ENCODE data around the gene FXR2. TPM values are rescaled to one million over a fixed set of nuclear protein-coding genes. Genes with fewer than 3 reads are reported as not detected.

FXR2 gene
- total RNA-seq, 1 experiment from 2014 or later, result 30.9 TPM

DNA sequence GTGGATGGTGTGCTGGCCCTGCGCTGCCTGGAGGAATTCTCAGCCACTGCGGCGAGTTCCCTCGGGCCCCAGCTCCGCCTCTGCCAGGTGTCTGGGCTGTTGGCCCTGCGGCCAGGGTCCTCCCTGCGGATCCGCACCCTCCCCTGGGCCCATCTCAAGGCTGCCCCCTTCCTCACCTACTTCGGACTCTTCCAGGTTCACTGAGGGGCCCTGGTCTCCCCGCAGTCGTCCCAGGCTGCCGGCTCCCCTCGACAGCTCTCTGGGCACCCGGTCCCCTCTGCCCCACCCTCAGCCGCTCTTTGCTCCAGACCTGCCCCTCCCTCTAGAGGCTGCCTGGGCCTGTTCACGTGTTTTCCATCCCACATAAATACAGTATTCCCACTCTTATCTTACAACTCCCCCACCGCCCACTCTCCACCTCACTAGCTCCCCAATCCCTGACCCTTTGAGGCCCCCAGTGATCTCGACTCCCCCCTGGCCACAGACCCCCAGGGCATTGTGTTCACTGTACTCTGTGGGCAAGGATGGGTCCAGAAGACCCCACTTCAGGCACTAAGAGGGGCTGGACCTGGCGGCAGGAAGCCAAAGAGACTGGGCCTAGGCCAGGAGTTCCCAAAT, 57.4 kb downstream of the FXR2 start:
- DNase-seq, result no peak
- intact Hi-C loops (cut with micrococcal nuclease; ENCODE audit: unreplicated experiment), result no loop called here
- TF ChIP-seq, protein P1, sequence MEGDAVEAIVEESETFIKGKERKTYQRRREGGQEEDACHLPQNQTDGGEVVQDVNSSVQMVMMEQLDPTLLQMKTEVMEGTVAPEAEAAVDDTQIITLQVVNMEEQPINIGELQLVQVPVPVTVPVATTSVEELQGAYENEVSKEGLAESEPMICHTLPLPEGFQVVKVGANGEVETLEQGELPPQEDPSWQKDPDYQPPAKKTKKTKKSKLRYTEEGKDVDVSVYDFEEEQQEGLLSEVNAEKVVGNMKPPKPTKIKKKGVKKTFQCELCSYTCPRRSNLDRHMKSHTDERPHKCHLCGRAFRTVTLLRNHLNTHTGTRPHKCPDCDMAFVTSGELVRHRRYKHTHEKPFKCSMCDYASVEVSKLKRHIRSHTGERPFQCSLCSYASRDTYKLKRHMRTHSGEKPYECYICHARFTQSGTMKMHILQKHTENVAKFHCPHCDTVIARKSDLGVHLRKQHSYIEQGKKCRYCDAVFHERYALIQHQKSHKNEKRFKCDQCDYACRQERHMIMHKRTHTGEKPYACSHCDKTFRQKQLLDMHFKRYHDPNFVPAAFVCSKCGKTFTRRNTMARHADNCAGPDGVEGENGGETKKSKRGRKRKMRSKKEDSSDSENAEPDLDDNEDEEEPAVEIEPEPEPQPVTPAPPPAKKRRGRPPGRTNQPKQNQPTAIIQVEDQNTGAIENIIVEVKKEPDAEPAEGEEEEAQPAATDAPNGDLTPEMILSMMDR (IDR thresholded peaks at IDR 0.05; ENCODE audit: unreplicated experiment), result no peak
- Mint-ChIP-seq H3K4me1 (ENCODE audit: low read depth, unreplicated experiment) (peaks cover 55% of the 10 kb centered on the region), H3K27me3 (ENCODE audit: unreplicated experiment) (no peaks in the 10 kb centered on the region), H3K9me3 (ENCODE audit: low read depth, unreplicated experiment) (no peaks in the 10 kb centered on the region), H3K27ac (ENCODE audit: unreplicated experiment) (peak overlapping the region; percentile 87), H3K36me3 (ENCODE audit: insufficient read depth, unreplicated experiment) (peaks cover 58% of the 10 kb centered on the region), H3K4me3 (ENCODE audit: low read depth, unreplicated experiment) (peak overlapping the region; percentile 90)
- CTCF ChIA-PET, result interaction anchor here (0.6 to 1.2 kb wide), 3 partner anchors 8 to 122 kb away, joined by 3 to 4 read pairs (median 3); partner anchors contain the start of genes TMEM102 and TNFSF12
- BruUV-seq (replicated peaks), result no TSS peak

- Mint-ChIP-seq H3K27ac (ENCODE audit: unreplicated experiment) (no peak overlapping the region), H3K36me3 (ENCODE audit: insufficient read depth, unreplicated experiment) (peaks cover 52% of the 10 kb centered on the region), H3K9me3 (ENCODE audit: low read depth, unreplicated experiment) (no peaks in the 10 kb centered on the region), H3K4me1 (ENCODE audit: low read depth, unreplicated experiment) (peaks cover 55% of the 10 kb centered on the region), H3K4me3 (ENCODE audit: low read depth, unreplicated experiment) (no peak overlapping the region), H3K27me3 (ENCODE audit: unreplicated experiment) (no peaks in the 10 kb centered on the region)
- no TSS peak for BruUV-seq (replicated peaks)
- no peak for DNase-seq
- CTCF ChIA-PET, result interaction anchor here (0.6 kb wide), 2 partner anchors 41 to 181 kb away, joined by 3 to 6 read pairs; no protein-coding TSS in a partner anchor
- TF ChIP-seq, protein P1 (IDR thresholded peaks at IDR 0.05; ENCODE audit: unreplicated experiment), result no peak
- intact Hi-C loops (cut with micrococcal nuclease; ENCODE audit: unreplicated experiment), result no loop called here
These were observed 58.1 kb downstream of the FXR2 start for GRCh38 chr17:7556627-7557026.

DNA sequence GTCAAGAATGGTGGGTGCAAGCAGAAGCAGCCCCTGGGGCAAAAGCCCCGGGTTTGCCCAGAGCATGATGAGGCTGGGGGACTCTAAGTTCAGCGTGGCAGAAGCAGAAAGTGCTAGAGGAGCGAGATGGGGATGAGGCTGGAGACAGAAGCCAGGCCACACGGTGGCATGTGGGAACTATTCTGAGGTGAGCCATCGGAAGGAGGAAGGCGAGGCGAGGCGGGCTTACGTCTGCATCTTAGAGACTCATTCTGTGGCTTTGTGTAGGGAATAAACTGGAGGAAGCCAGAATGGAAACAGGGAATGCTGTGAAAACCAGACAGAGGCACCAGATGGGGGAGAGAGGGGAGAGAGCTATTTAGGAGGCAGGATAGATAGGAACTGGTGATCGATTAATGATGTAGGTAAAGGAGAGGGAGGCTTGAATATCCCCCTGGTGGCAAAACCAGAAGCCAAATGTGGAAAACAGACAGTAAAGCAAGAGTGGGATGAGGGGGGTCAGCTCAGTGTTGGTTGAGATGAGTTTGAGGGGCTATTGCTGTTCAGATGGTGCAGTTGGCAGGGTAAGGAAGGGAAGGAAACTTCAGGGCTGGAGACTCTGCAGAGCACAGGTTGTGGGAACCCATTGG, 59.3 kb downstream of the FXR2 start:
- H3K27me3 Mint-ChIP-seq (ENCODE audit: unreplicated experiment), result no peaks in the 10 kb centered on the region
- H3K36me3 Mint-ChIP-seq (ENCODE audit: insufficient read depth, unreplicated experiment), result peaks cover 40% of the 10 kb centered on the region
- peak overlapping the region; percentile 6 for H3K27ac Mint-ChIP-seq (ENCODE audit: unreplicated experiment)
- peaks cover 45% of the 10 kb centered on the region for H3K4me1 Mint-ChIP-seq (ENCODE audit: low read depth, unreplicated experiment)
- CTCF ChIA-PET, result interaction anchor here (0.6 kb wide), 1 partner anchor 33 kb away, joined by 5 read pairs; no protein-coding TSS in a partner anchor
- BruUV-seq (replicated peaks), result no TSS peak
- intact Hi-C loops (cut with micrococcal nuclease; ENCODE audit: unreplicated experiment), result no loop called here
- H3K4me3 Mint-ChIP-seq (ENCODE audit: low read depth, unreplicated experiment), result no peak overlapping the region
- TF ChIP-seq, protein P1 (IDR thresholded peaks at IDR 0.05; ENCODE audit: unreplicated experiment), result no peak
- H3K9me3 Mint-ChIP-seq (ENCODE audit: low read depth, unreplicated experiment), result no peaks in the 10 kb centered on the region
- DNase-seq, result no peak

DNA sequence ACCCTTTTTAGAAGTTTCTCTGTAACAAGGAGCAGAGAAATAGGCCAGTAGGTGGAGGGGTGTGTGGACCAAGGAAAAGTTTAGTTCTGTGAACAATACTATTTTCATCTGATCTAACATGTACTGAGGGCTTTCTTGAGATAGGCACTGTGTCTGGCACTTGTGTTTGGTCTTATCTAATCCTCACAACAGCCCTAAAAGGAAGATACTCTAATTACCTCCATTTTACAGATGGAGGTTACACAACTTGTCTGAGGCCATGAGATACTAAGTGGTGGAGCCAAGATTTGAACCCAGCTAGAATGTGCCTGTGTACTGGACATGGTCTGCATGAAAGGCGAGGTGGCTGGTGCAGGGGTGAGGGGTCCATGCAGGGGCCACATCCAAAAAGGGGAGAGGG, 61.3 kb downstream of the FXR2 start:
- Mint-ChIP-seq H3K9me3 (ENCODE audit: low read depth, unreplicated experiment) (no peaks in the 10 kb centered on the region), H3K27ac (ENCODE audit: unreplicated experiment) (no peak overlapping the region), H3K27me3 (ENCODE audit: unreplicated experiment) (no peaks in the 10 kb centered on the region), H3K4me3 (ENCODE audit: low read depth, unreplicated experiment) (no peak overlapping the region), H3K4me1 (ENCODE audit: low read depth, unreplicated experiment) (peaks cover 34% of the 10 kb centered on the region), H3K36me3 (ENCODE audit: insufficient read depth, unreplicated experiment) (peaks cover 19% of the 10 kb centered on the region)
- CTCF ChIA-PET, result no interaction called here
- TF ChIP-seq, protein P1 (IDR thresholded peaks at IDR 0.05; ENCODE audit: unreplicated experiment), result no peak
- no peak for DNase-seq
- no TSS peak for BruUV-seq (replicated peaks)
- intact Hi-C loops (cut with micrococcal nuclease; ENCODE audit: unreplicated experiment), result no loop called here
